HG02588 (cell line): Measurements from ENCODE around the gene FGFR2.
"Not testable (repeated sequence)": the region's sequence is repeated elsewhere in the genome, so short reads cannot be mapped to it uniquely, and the experiment has no call there.

Source experiments
- ATAC-seq: cut with Tn5 transposase; IDR thresholded peaks from one replicate; pipeline ENCODE4 v1.9.1; 2021; ENCODE audit warnings: mild to moderate bottlenecking, moderate library complexity; ENCODE audit not compliant: unreplicated experiment

The FGFR2 gene

GRCh38 chr10:121526801-121527221 is 71.4 kb downstream of the FGFR2 start:
- no peak for ATAC-seq

GRCh38 chr10:121526135-121526790 is 72.0 kb downstream of the FGFR2 start:
- ATAC-seq = no peak

GRCh38 chr10:121525251-121526134 is 72.8 kb downstream of the FGFR2 start:
- ATAC-seq = no peak

- ATAC-seq = no peak
Observed at GRCh38 chr10:121524157-121524817, 74.0 kb downstream of the FGFR2 start.

- no peak for ATAC-seq
Observed at GRCh38 chr10:121522831-121523230, 75.4 kb downstream of the FGFR2 start.

- no peak for ATAC-seq
Observed at GRCh38 chr10:121521794-121522556, 76.3 kb downstream of the FGFR2 start.

- ATAC-seq = not testable (repeated sequence)
Observed at GRCh38 chr10:121520526-121520925, 77.7 kb downstream of the FGFR2 start.

GRCh38 chr10:121519901-121520493 is 78.2 kb downstream of the FGFR2 start:
- ATAC-seq = no peak

GRCh38 chr10:121519411-121519810 is 78.8 kb downstream of the FGFR2 start:
- no peak for ATAC-seq

GRCh38 chr10:121518333-121518732 is 79.9 kb downstream of the FGFR2 start:
- no peak for ATAC-seq

GRCh38 chr10:121516093-121516865 is 82.0 kb downstream of the FGFR2 start:
- ATAC-seq = peak; percentile 82

- no peak for ATAC-seq
Observed at GRCh38 chr10:121514141-121514865, 83.9 kb downstream of the FGFR2 start.

- ATAC-seq = no peak
Observed at GRCh38 chr10:121511943-121512342, 86.3 kb downstream of the FGFR2 start.

GRCh38 chr10:121511460-121511859 is 86.8 kb downstream of the FGFR2 start:
- no peak for ATAC-seq

- no peak for ATAC-seq
Observed at GRCh38 chr10:121510201-121510771, 88.0 kb downstream of the FGFR2 start.

- ATAC-seq = no peak
Observed at GRCh38 chr10:121509796-121510195, 88.4 kb downstream of the FGFR2 start.

- ATAC-seq = no peak
Observed at GRCh38 chr10:121509112-121509511, 89.1 kb downstream of the FGFR2 start.

GRCh38 chr10:121503587-121504051 is 94.6 kb downstream of the FGFR2 start:
- no peak for ATAC-seq

GRCh38 chr10:121501796-121502195 is 96.4 kb downstream of the FGFR2 start:
- ATAC-seq = no peak
